Heart left ventricle (tissue), 16 donors: ENCODE results near the gene C17orf100. TPM values are rescaled to one million over a fixed set of nuclear protein-coding genes. Genes with fewer than 3 reads are reported as not detected.

Experiments used
- ATAC-seq, 4 donors: fragments of 200-7000 bp; cut with Tn5 transposase; one replicate each; pipeline ENCODE4 v1.9.1; 2020 to 2022; ENCODE audit warnings: moderate library complexity in 4 of 4, mild to moderate bottlenecking in 3 of 4, moderate number of reproducible peaks in 1 of 4
- DNase-seq, 5 donors: peaks; one replicate each; pipeline ENCODE4 v3.0.0-alpha.2; 2020
- H3K27ac ChIP-seq, 12 donors: fragments of 200-600 bp; sonication (generic) in 4 of 12; one replicate each; pipeline versions ENCODE4 v1.5.0 to v1.8.0; 2016 to 2022; ENCODE audit warnings: mild to moderate bottlenecking in 2 of 12
- H3K27me3 ChIP-seq, 9 donors: fragments of 200-600 bp; sonication (generic) in 2 of 9; one replicate each; pipeline versions ENCODE4 v1.5.1 to v1.8.0; 2016 to 2022; ENCODE audit warnings: mild to moderate bottlenecking in 3 of 9
- H3K36me3 ChIP-seq, 9 donors: fragments of 200-600 bp; sonication (generic) in 2 of 9; one replicate each; pipeline versions ENCODE4 v1.5.0 to v1.8.0; 2018 to 2022; ENCODE audit warnings: mild to moderate bottlenecking in 2 of 9
- H3K4me1 ChIP-seq, 12 donors: fragments of 200-600 bp; sonication (generic) in 4 of 12; one replicate each; pipeline versions ENCODE4 v1.5.0 to v1.8.0; 2016 to 2022; ENCODE audit warnings: mild to moderate bottlenecking in 3 of 12
- H3K4me3 ChIP-seq, 12 donors: fragments of 200-600 bp; sonication (generic) in 4 of 12; one replicate each; pipeline versions ENCODE4 v1.5.0 to v1.8.0; 2017 to 2022; ENCODE audit warnings: mild to moderate bottlenecking in 9 of 12, moderate library complexity in 4 of 12
- H3K9me3 ChIP-seq, 12 donors: fragments of 200-600 bp; sonication (generic) in 4 of 12; one replicate each; pipeline versions ENCODE4 v1.5.0 to v1.8.0; 2016 to 2022; ENCODE audit warnings: mild to moderate bottlenecking in 1 of 12
- CTCF ChIP-seq, 12 donors: fragments of 200-600 bp; sonication (generic) in 4 of 12; IDR thresholded peaks; one replicate each; pipeline versions ENCODE4 v1.5.0 to v1.8.0; 2018 to 2022; ENCODE audit warnings: antibody characterized with exemption in 12 of 12, mild to moderate bottlenecking in 5 of 12
- POLR2A ChIP-seq, 2 donors: fragments of 450-650 bp; IDR thresholded peaks; one replicate each; pipeline ENCODE4 v1.6.1; 2017; ENCODE audit warnings: antibody characterized with exemption in 2 of 2, mild to moderate bottlenecking in 2 of 2, moderate library complexity in 2 of 2
- WGBS, 4 donors: extraction: QIAGEN DNeasy Blood & Tissue Kit in 2 of 4; methylation state at CpG; one replicate each; pipeline versions ENCODE4 v1.1.5 to v1.1.7; 2013 to 2018; 5-methylcytosine and 5-hydroxymethylcytosine counted together
- intact Hi-C, 10 donors: fragments of 100-400 bp; cut with DNase I; formaldehyde crosslinking; loops; one replicate each; pipeline versions ENCODE4 v1.11.1 to v1.14.2; 2022
- long read RNA-seq, 3 donors: library from polyadenylated mRNA; unstranded; transcript quantifications; one replicate each; pipeline ENCODE4 v2.0.0, GENCODE V29; 2020 to 2021
- polyA plus RNA-seq, 2 donors: library from polyadenylated mRNA; stranded (reverse); fragments of 200-250 nt; gene quantifications; one replicate each; pipeline ENCODE4 v1.2.3, GENCODE V29; 2013
- total RNA-seq, 9 donors: library from RNA; depleted of rRNA in 2 of 9; stranded (reverse); fragments of >200 nt in 2 of 9; fragmentation: NEBNext Ultra II Directional in 3 of 9; extraction: Animal tissue kit (Norgen Biotek cat#: 25700) in 3 of 9; gene quantifications; one replicate each; pipeline versions ENCODE4 v1.1.0 to v1.2.4, GENCODE V29; 2016 to 2023
- donor health status: ischemic (EF 13 %, LVEDD 7.1; RV severe dilation, severe dysfunction).
- donor health status: healthy with polysubstance abuse.
- donor health status: DM: no; HTN: yes; CAD: no.
- donor health status: DM: no; HTN: no; CAD: no.
- donor health status: ischemic (EF 25% LVEDD 6.9; RV normal size, moderate dysfunction).
- donor health status: ischemic (EF 25% LVEDD 5.7; RV mildly dilated, moderate dysfunction).
- donor health status: healthy.
- donor health status: DM: yes; HTN: yes; CAD: no.
- donor health status: ischemic (EF 35%, LVEDD 5.7; RV mildly dilated, moderate dysfunction).
- donor health status: nonischemic (EF 11% LVEDD 7.7; RV severe dilation, severe dysfunction).
- donor health status: DM: yes; HTN: yes; CAD: no.
- donor health status: PGD.
- donor health status: ischemic (EF 29% LVEDD 5.4; RV normal size, mild dysfunction).
- donor health status: nonischemic (EF 23%, LVEDD 6.1; RV moderate dilation, normal function).

C17orf100 gene
- total RNA-seq (under 1 TPM; 0.30 to 0.75 (median 0.56) TPM), polyA plus RNA-seq (under 1 TPM; 0.84 to 0.86 TPM)
- long read RNA-seq, donor 1, partial matches to known transcripts, result 0 of 1 reads
- long read RNA-seq, donor 1, other reads (novel, unspliced or antisense), result 0 of 1 reads
- long read RNA-seq, donor 2, partial matches to known transcripts, result 0 of 2 reads
- long read RNA-seq, donor 2, other reads (novel, unspliced or antisense), result 0 of 2 reads
- long read RNA-seq, donor 3, result 0 reads

DNA sequence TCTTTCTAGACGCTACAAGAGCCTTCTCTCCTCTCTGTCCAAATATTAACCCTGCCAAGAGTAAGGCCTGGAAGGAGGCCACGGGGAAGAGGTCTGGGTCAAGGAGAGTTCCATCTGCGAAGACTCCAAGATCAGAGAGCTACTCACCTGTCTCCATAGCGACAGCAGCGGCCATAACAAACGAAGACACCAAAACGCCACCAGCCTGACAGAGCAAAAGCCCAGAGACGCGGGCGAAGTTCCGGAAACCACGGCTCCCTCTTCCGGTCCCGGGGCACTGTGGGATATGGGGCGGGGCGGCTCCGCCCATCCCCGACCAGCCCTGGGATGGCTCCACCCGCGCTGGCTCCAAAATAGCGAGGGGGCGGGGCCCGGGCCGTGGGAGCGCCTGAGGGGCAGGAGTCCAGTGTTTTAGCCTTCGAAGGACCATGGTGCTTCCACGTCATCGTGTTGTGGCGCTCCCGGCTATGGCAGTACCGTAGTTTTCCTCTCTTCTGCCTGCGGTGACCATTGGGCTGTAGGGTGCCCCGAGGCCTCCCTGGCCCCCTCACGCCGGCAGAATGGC is at the start of gene C17orf100, which contains the start of gene MED31:
C17orf100 (plus strand) TSS at position 409 of the 565 bp plus-strand sequence; CDS start at position 561, 152 bp downstream.
MED31 (minus strand) TSS at position 252 of the 565 bp plus-strand sequence; CDS start at position 175, 77 bp downstream.
- Histone ChIP-seq H3K9me3 (no peaks in the 10 kb centered on the region), H3K27me3 (peaks cover 3 to 32% (median 17%) of the 10 kb centered on the region in 9 donors), H3K4me1 (peaks cover 4 to 50% (median 27%) of the 10 kb centered on the region in 12 donors), H3K4me3 (peak within 1 kb of the TSS; percentile 59 to 93 (median 81)), H3K36me3 (peaks cover 0 to 36% (median 27%) of the 10 kb centered on the region in 9 donors), H3K27ac (peak within 1 kb of the TSS in 11 of 12 donors; percentile 67 to 91 (median 78))
- intact Hi-C loops, result loop anchor here in 1 of 10 donors (5.0 kb wide), 1 partner anchor 361 kb away; the partner anchor contains the start of gene RNASEK
- 0 to 1% (median 1%) methylated on average over 18 to 35 of the region's 35 CpGs for WGBS, 4 donors
- DNase-seq, result peak; percentile 94 to 98 (median 96)
- peak; percentile 99 to 100 (median 100) for ATAC-seq
- TF ChIP-seq CTCF (IDR thresholded peaks at IDR 0.05), result peak in 1 of 12 donors; percentile 6
- TF ChIP-seq POLR2A (IDR thresholded peaks at IDR 0.05), result peak in 1 of 2 donors; percentile 69

DNA sequence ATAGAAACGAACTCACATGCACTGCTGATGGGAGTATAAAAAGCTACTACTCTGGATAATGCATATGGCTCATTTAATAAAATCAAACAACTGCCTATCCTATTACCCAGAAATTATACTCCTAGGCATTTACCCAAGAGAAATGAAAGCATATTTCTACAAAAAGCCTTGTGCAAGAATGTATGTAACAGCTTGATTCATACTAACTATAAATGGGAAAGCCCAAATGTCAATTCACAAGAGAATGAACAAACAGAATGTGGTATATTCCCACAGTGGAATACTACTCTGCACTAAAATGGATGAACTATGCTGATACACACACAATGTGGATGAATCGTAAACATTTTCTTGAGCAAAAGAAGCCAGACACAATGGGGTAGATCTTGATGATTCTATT is 49.4 kb upstream of the C17orf100 start:
- Histone ChIP-seq H3K4me3 (no peak overlapping the region), H3K36me3 (peaks cover 0 to 89% (median 67%) of the 10 kb centered on the region in 9 donors), H3K27me3 (no peaks in the 10 kb centered on the region), H3K4me1 (peaks cover 0 to 23% (median 0%) of the 10 kb centered on the region in 12 donors), H3K9me3 (no peaks in the 10 kb centered on the region), H3K27ac (no peak overlapping the region)
- TF ChIP-seq CTCF (IDR thresholded peaks at IDR 0.05) (no peak), POLR2A (IDR thresholded peaks at IDR 0.05) (no peak)
- DNase-seq (no peak), ATAC-seq (no peak)
- 92 to 95% (median 94%) methylated on average over 2 of the region's 2 CpGs for WGBS, 4 donors
- intact Hi-C loops, result no loop called here

GRCh38 chr17:6603744-6604325 is 47.7 kb upstream of the C17orf100 start:
- intact Hi-C loops, result no loop called here
- peaks cover 0 to 11% (median 0%) of the 10 kb centered on the region in 12 donors for H3K4me1 ChIP-seq
- no peaks in the 10 kb centered on the region for H3K27me3 ChIP-seq
- TF ChIP-seq POLR2A (IDR thresholded peaks at IDR 0.05) (no peak), CTCF (IDR thresholded peaks at IDR 0.05) (no peak)
- no peaks in the 10 kb centered on the region for H3K9me3 ChIP-seq
- H3K36me3 ChIP-seq, result peaks cover 0 to 89% (median 77%) of the 10 kb centered on the region in 9 donors
- H3K27ac ChIP-seq, result no peak overlapping the region
- WGBS, 4 donors, result 62 to 82% (median 76%) methylated on average over 3 of the region's 3 CpGs
- DNase-seq (peak in 3 of 5 donors; percentile 18 to 34 (median 25)), ATAC-seq (no peak)
- no peak overlapping the region for H3K4me3 ChIP-seq

DNA sequence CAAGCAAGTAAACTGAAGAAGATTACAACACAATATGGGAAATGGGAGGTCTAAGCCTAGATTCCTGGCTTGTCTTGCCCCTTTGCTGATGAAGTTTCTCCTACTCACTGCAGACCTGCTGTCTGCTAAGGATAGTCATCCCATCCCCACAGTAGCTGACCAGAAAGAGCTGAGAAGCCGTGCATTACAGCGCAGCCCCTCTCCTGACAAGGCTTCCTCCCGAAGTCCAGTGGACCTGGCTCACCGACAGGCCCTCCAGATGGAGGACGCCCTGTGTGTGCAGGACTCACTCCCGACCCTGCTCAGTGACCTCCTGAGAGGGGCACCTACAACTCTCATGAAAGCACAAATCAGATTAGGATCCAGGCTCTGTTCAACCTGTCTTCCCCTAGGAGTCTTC is 46.4 kb upstream of the C17orf100 start:
- no peak overlapping the region for H3K4me3 ChIP-seq
- H3K36me3 ChIP-seq, result peaks cover 0 to 89% (median 77%) of the 10 kb centered on the region in 9 donors
- 94 to 96% (median 95%) methylated on average over 6 of the region's 6 CpGs; no CpG with 5 or more reads in 1 of the 4 donors for WGBS, 4 donors
- intact Hi-C loops, result no loop called here
- no peak for DNase-seq
- no peak for TF ChIP-seq CTCF (IDR thresholded peaks at IDR 0.05)
- TF ChIP-seq POLR2A (IDR thresholded peaks at IDR 0.05), result no peak
- no peaks in the 10 kb centered on the region for H3K27me3 ChIP-seq
- H3K9me3 ChIP-seq, result no peaks in the 10 kb centered on the region
- no peak for ATAC-seq
- peaks cover 0 to 8% (median 0%) of the 10 kb centered on the region in 12 donors for H3K4me1 ChIP-seq
- no peak overlapping the region for H3K27ac ChIP-seq
